Subcutaneous adipose tissue (tissue), 4 donors: ENCODE results near the gene CALU. TPM values are rescaled to one million over a fixed set of nuclear protein-coding genes. Genes with fewer than 3 reads are reported as not detected.

Source experiments
- CTCF ChIP-seq: fragments of 450-650 bp; IDR thresholded peaks from one replicate; pipeline ENCODE4 v1.5.1; 2016; ENCODE audit warnings: low read depth, mild to moderate bottlenecking, control low read depth, antibody characterized with exemption, moderate library complexity
- total RNA-seq, 4 donors: library from RNA; depleted of rRNA; stranded (reverse); fragments of >200 nt; gene quantifications; one replicate each; pipeline ENCODE4 v1.1.0, GENCODE V29; 2016

CALU gene
- total RNA-seq, 4 donors from 2014 or later: 73.7 to 200 (median 143) TPM

GRCh38 chr7:128699196-128699712, 39.9 kb upstream of the CALU start:
- TF ChIP-seq CTCF: no peak

DNA sequence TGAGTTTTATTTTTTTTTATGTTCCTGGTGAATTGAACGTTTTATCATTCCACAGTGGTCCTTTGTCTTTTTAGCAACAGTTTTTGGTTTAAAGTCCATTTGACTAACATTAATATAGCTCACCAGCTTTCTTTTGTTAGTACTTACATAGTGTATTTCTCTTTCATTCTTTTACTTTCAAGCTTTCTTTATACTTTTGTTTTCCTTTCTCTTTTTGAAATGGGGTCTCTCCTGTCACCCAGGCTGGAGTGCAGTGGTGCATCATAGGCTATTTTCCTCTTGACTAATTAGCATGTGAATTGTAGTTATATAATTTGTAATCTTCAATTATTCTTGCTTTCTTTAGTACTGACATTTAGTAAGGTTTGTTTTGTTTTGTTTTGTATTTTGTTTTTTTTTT, 39.3 kb upstream of the CALU start:
- no peak for TF ChIP-seq CTCF

GRCh38 chr7:128701062-128701785, 37.9 kb upstream of the CALU start:
- no peak for TF ChIP-seq CTCF

DNA sequence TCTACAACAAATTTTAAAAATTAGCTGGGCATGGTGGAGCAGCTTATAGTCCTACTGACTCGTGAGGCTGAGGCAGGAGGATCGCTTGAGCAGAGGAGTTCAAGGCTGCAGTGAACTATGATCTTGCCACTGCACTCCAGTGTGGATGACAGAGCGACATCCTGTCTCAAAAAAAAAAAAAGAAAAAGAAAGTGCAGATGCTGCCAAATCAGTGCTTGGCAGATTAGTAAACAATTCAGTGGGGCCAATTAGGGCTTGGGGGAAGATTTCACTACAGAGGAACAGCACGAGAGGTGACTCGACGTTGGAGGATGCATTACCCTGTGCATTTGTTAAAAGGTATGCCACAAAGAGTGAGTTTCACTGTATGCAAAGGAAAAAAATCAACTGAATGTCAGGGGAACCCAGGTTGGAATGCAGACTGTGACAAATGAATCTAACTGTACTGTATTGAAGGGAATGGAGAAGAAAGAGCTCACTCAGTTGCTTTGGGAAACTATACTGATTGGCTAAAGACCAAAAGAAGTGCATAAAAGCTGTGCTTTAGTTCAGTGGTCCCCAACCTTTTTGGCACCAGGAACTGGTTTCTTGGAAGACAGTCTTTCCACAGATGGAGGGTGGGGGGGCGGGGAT, 35.4 kb upstream of the CALU start:
- no peak for TF ChIP-seq CTCF

- TF ChIP-seq CTCF: no peak
Measured at GRCh38 chr7:128705891-128706333, 33.2 kb upstream of the CALU start.

DNA sequence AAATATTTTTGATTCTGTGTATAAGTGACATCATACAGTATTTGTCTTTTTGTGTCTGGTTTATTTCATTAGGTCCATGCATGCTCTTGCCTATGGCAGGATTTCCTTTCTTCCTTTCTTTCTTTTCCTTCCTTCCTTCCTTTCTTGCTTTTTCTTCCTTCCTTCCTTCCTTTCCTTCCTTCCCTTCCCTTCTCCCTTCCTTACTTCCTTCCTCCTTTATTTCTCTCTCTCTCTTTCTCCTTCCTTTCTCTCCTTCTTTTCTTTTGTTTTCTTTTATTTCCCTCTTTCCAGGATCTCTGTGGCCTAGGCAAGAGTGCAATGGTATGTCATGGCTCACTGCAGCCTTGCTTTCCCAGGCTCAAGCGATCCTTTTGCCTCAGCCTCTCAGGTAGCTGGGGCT, 31.4 kb upstream of the CALU start:
- TF ChIP-seq CTCF: no peak

GRCh38 chr7:128708235-128708634, 30.9 kb upstream of the CALU start:
- no peak for TF ChIP-seq CTCF
